B cell (primary cell): ENCODE data around the gene FSTL3. TPM values are rescaled to one million over a fixed set of nuclear protein-coding genes. Genes with fewer than 3 reads are reported as not detected.

Experiments used
- ATAC-seq: fragments of 200-7000 bp; cut with Tn5 transposase; one replicate; pipeline ENCODE4 v1.10.0; 2021; ENCODE audit warnings: low read depth, mild to moderate bottlenecking, moderate number of reproducible peaks, moderate library complexity
- CTCF ChIA-PET: fragments of 350-600 bp; sonication (Branson Sonifier 250); formaldehyde crosslinking; loops from one replicate; lab custom pipeline; 2021; ENCODE audit warnings: antibody characterized with exemption, inconsistent platforms; lab: Charles Lee
- POLR2A ChIA-PET: fragments of 350-600 bp; sonication (Branson Sonifier 250); formaldehyde crosslinking; loops from one replicate; lab custom pipeline; 2021; ENCODE audit warnings: antibody characterized with exemption; lab: Charles Lee
- DNase-seq: peaks from one replicate; pipeline ENCODE4 v3.0.0; 2013
- H2AFZ ChIP-seq: 2 replicates; pipeline ENCODE4 v1.6.1; 2012; ENCODE audit warnings: mild to moderate bottlenecking, low read depth, low read length; ENCODE audit not compliant: insufficient read depth, poor library complexity, severe bottlenecking
- H3K27ac ChIP-seq, 2 donors: 1 replicate in 1 of 2; 2 replicates in 1 of 2; pipeline ENCODE4 v1.5.1; 2012 to 2013; ENCODE audit warnings: low read length in 2 of 2, mild to moderate bottlenecking in 2 of 2, moderate library complexity in 1 of 2
- H3K27me3 ChIP-seq, 4 experiments: fragments of 200-600 bp in 1 of 4; sonication (generic) in 1 of 4; replicated peaks in 1 of 4; 1 replicate in 2 of 4; 2 replicates in 2 of 4; pipeline versions ENCODE4 v1.6.1 to v1.7.0; 2013 to 2016; ENCODE audit warnings: low read length in 3 of 4, mild to moderate bottlenecking in 2 of 4, mixed read lengths in 1 of 4, moderate library complexity in 1 of 4; ENCODE audit not compliant: insufficient read depth in 4 of 4, control insufficient read depth in 3 of 4; ENCODE audit errors: control extremely low read depth in 1 of 4
- H3K36me3 ChIP-seq, 2 experiments: replicated peaks in 1 of 2; 1 replicate in 1 of 2; 2 replicates in 1 of 2; pipeline versions ENCODE4 v1.6.1 to v1.7.1; 2013; ENCODE audit warnings: low read length in 1 of 2; ENCODE audit not compliant: insufficient read depth in 2 of 2, control insufficient read depth in 1 of 2; ENCODE audit errors: control extremely low read depth in 1 of 2, extremely low read depth in 1 of 2
- H3K4me1 ChIP-seq, 2 donors: fragments of 200-600 bp in 1 of 2; sonication (generic) in 1 of 2; 1 replicate in 1 of 2; 2 replicates in 1 of 2; pipeline versions ENCODE4 v1.5.1 to v1.6.1; 2013 to 2017; ENCODE audit warnings: low read length in 2 of 2; ENCODE audit not compliant: control insufficient read depth in 2 of 2, insufficient read depth in 2 of 2
- H3K4me2 ChIP-seq: replicated peaks from 2 replicates; pipeline ENCODE3; 2012; ENCODE audit warnings: mild to moderate bottlenecking, low read depth, low read length; ENCODE audit not compliant: poor library complexity, severe bottlenecking
- H3K4me3 ChIP-seq, 5 experiments: fragments of 200-600 bp in 1 of 5; sonication (generic) in 1 of 5; 1 replicate in 3 of 5; 2 replicates in 2 of 5; pipeline versions ENCODE4 v1.5.1 to v1.7.0; 2011 to 2016; ENCODE audit warnings: low read length in 4 of 5, mild to moderate bottlenecking in 4 of 5, low read depth in 2 of 5, control low read depth in 1 of 5, moderate library complexity in 1 of 5; ENCODE audit not compliant: insufficient read depth in 1 of 5; ENCODE audit errors: control extremely low read depth in 1 of 5, extremely low read depth in 1 of 5
- H3K79me2 ChIP-seq: fragments of 200-600 bp; sonication (generic); one replicate; pipeline ENCODE4 v1.6.0; 2016; ENCODE audit warnings: low read length; ENCODE audit not compliant: control insufficient read depth, insufficient read depth
- H3K9ac ChIP-seq: fragments of 200-600 bp; sonication (generic); 2 replicates; pipeline ENCODE4 v1.6.1; 2017; ENCODE audit warnings: mild to moderate bottlenecking, low read length, moderate library complexity
- H3K9me3 ChIP-seq, 3 donors: one replicate each; pipeline versions ENCODE4 v1.6.1 to v1.7.1; 2013; ENCODE audit warnings: low read length in 2 of 3; ENCODE audit not compliant: control insufficient read depth in 2 of 3, insufficient read depth in 1 of 3; ENCODE audit errors: control extremely low read depth in 1 of 3
- H4K20me1 ChIP-seq: 2 replicates; pipeline ENCODE4 v1.6.0; 2012; ENCODE audit warnings: mild to moderate bottlenecking, low read length; ENCODE audit not compliant: insufficient read depth, control insufficient read depth, poor library complexity, severe bottlenecking
- H3K27ac Mint-ChIP-seq: one replicate; pipeline ENCODE4 v1.8.0; 2021; ENCODE audit warnings: mixed read lengths
- H3K27me3 Mint-ChIP-seq: one replicate; pipeline ENCODE4 v1.8.0; 2021; ENCODE audit warnings: mixed read lengths
- H3K4me1 Mint-ChIP-seq: one replicate; pipeline ENCODE4 v1.8.0; 2021; ENCODE audit warnings: mixed read lengths
- H3K4me3 Mint-ChIP-seq: one replicate; pipeline ENCODE4 v1.8.0; 2021; ENCODE audit warnings: mixed read lengths
- H3K9me3 Mint-ChIP-seq: one replicate; pipeline ENCODE4 v1.8.0; 2022; ENCODE audit warnings: mixed read lengths; ENCODE audit not compliant: insufficient read depth
- CTCF ChIP-seq: fragments of 200-600 bp; IDR thresholded peaks from one replicate; pipeline ENCODE4 v1.8.0; 2022; ENCODE audit warnings: antibody characterized with exemption, mild to moderate bottlenecking
- EZH2 ChIP-seq: IDR thresholded peaks from 2 replicates; pipeline ENCODE4 v1.6.1; 2012; ENCODE audit warnings: borderline replicate concordance, low read depth, mild to moderate bottlenecking, moderate library complexity, low read length; ENCODE audit not compliant: insufficient read depth, poor library complexity, severe bottlenecking
- WGBS: methylation state at CpG from one replicate; pipeline ENCODE4 v1.1.5; 2013; ENCODE audit warnings: missing lambda C conversion rate; ENCODE audit not compliant: insufficient coverage; 5-methylcytosine and 5-hydroxymethylcytosine counted together
- intact Hi-C: fragments of 100-400 bp; cut with micrococcal nuclease; formaldehyde crosslinking; loops from one replicate; pipeline ENCODE4 v1.10.0; 2022
- polyA plus RNA-seq: library from polyadenylated mRNA; depleted of rRNA; stranded (reverse); fragments of >200 nt; gene quantifications from 2 replicates; pipeline ENCODE4 v1.2.3, GENCODE V29; 2012
- total RNA-seq, 2 donors: library from RNA; stranded (reverse); fragments of 120-200 nt in 1 of 2; gene quantifications; 1 replicate in 1 of 2; 2 replicates in 1 of 2; pipeline versions ENCODE4 v1.2.3 to v1.2.4, GENCODE V29; 2013 to 2022

The FSTL3 gene
- total and polyA plus RNA-seq, 2 donors (not counting 1 experiment from before 2014, with no cell fraction given), result 2.6 to 5.8 TPM

DNA sequence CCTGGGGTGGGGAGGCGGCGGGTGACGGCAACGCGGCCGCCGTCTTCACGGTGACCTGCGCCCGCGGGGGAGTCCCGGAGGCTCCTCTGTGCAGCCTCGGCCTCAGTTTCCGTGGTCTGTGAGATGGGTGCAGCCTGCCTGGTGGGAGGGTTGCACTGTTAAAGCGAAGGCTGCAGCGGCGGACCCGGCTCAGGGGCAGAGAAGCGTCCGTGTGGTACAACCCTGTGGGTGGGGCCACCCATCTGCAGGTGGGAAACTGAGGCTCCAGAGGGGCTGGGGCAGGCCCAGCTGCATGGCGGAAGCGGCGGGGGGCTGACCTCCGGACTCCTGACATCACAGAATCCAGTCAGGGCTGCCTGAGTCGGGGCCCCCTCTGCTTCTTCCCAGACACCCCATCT is 36.0 kb upstream of the FSTL3 start:
- no peak overlapping the region for H3K27ac ChIP-seq
- peak overlapping the region; percentile 60 for H2AFZ ChIP-seq
- DNase-seq, result no peak
- peaks cover 0 to 7% of the 10 kb centered on the region in 2 experiments for H3K36me3 ChIP-seq
- peak overlapping the region in 3 of 5 experiments; percentile 29 to 44 (median 42) for H3K4me3 ChIP-seq
- peaks cover 12 to 39% of the 10 kb centered on the region in 2 donors for H3K4me1 ChIP-seq
- 41% methylated on average over 24 of the region's 25 CpGs for WGBS
- no peaks in the 10 kb centered on the region for H3K79me2 ChIP-seq
- intact Hi-C loops, result no loop called here
- peak overlapping the region; percentile 79 for H3K4me2 ChIP-seq
- H3K27ac Mint-ChIP-seq, result peak overlapping the region; percentile 10
- POLR2A ChIA-PET, result no interaction called here
- peak overlapping the region; percentile 53 for H3K9ac ChIP-seq
- ATAC-seq, result no peak
- H4K20me1 ChIP-seq, result peaks cover 21% of the 10 kb centered on the region
- peaks cover 0 to 6% (median 0%) of the 10 kb centered on the region in 3 donors for H3K9me3 ChIP-seq
- no peak for TF ChIP-seq CTCF
- TF ChIP-seq EZH2, result no peak
- H3K27me3 ChIP-seq, result peaks cover 0 to 2% (median 0%) of the 10 kb centered on the region in 4 experiments
- H3K27me3 Mint-ChIP-seq, result no peaks in the 10 kb centered on the region
- H3K9me3 Mint-ChIP-seq, result no peaks in the 10 kb centered on the region
- peak overlapping the region; percentile 39 for H3K4me3 Mint-ChIP-seq
- H3K4me1 Mint-ChIP-seq, result peaks cover 24% of the 10 kb centered on the region
- CTCF ChIA-PET, result no interaction called here

DNA sequence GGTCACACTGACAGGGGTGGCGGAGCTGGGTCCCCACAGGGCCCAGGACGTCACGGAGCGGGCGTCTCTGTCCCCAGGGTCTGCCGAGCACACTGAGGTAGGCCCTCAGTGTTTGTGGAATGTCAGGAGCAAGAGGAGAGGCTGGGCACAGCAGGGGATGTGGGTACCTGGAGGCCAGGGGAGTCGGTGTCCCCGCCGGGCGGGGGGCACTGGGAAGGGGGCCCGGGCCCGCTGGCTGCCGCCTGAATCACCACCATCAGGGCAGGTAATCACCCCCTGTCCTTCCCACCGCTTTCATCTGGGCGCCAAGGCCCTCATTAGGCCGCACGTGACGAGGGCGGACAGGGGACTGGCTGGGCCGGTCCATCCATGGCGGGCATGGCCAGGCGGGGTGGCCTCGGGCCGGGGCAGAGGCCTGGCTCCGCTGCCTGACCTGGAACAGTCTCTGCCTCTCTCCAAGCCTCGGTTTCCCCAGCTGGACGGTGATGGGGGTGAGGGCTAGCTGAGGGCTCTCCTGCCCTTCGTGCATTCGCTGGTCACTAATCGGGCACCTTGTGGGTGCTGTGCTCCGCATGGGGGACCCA is 35.5 kb upstream of the FSTL3 start:
- no peak for DNase-seq
- peak overlapping the region; percentile 79 for H3K4me2 ChIP-seq
- H3K9me3 Mint-ChIP-seq, result no peaks in the 10 kb centered on the region
- no peak overlapping the region for H3K27ac Mint-ChIP-seq
- WGBS, result 91% methylated on average over 26 of the region's 31 CpGs
- no peak for TF ChIP-seq CTCF
- no peak for TF ChIP-seq EZH2
- peaks cover 0 to 6% (median 0%) of the 10 kb centered on the region in 3 donors for H3K9me3 ChIP-seq
- peaks cover 24% of the 10 kb centered on the region for H3K4me1 Mint-ChIP-seq
- intact Hi-C loops, result no loop called here
- no peak overlapping the region for H3K9ac ChIP-seq
- peak overlapping the region; percentile 10 for H3K4me3 Mint-ChIP-seq
- no peak overlapping the region for H2AFZ ChIP-seq
- ATAC-seq, result no peak
- ChIA-PET CTCF (no interaction called here), POLR2A (interaction anchor here (0.6 kb wide), 1 partner anchor 43 kb away, joined by 3 read pairs; no protein-coding TSS in a partner anchor)
- no peaks in the 10 kb centered on the region for H3K79me2 ChIP-seq
- peaks cover 0 to 2% (median 0%) of the 10 kb centered on the region in 4 experiments for H3K27me3 ChIP-seq
- no peak overlapping the region for H3K4me3 ChIP-seq
- H3K4me1 ChIP-seq, result peaks cover 12 to 39% of the 10 kb centered on the region in 2 donors
- no peaks in the 10 kb centered on the region for H3K27me3 Mint-ChIP-seq
- H4K20me1 ChIP-seq, result peaks cover 25% of the 10 kb centered on the region
- H3K36me3 ChIP-seq, result peaks cover 0 to 8% of the 10 kb centered on the region in 2 experiments
- H3K27ac ChIP-seq, result no peak overlapping the region
